HepG2 (cell line): ENCODE data around the gene ZBTB14. TPM values are rescaled to one million over a fixed set of nuclear protein-coding genes. Genes with fewer than 3 reads are reported as not detected.
A peak's percentile ranks its signal among the peaks of the same experiment; 100 is the strongest.

Experiments
- AKAP8 ChIP-seq: sonication (generic); formaldehyde crosslinking; IDR thresholded peaks from 2 replicates; pipeline ENCODE4 v1.5.1; 2020; ENCODE audit warnings: mild to moderate bottlenecking, missing genetic modification reagents
- EEA1 ChIP-seq: sonication (generic); formaldehyde crosslinking; IDR thresholded peaks from 2 replicates; pipeline ENCODE4 v1.5.1; 2020; ENCODE audit warnings: mild to moderate bottlenecking, missing genetic modification reagents, borderline replicate concordance
- FOXC1 ChIP-seq: sonication (generic); formaldehyde crosslinking; IDR thresholded peaks from 2 replicates; pipeline ENCODE4 v1.8.0; 2022; ENCODE audit warnings: mild to moderate bottlenecking, missing genetic modification reagents, borderline replicate concordance
- GATAD2A ChIP-seq: IDR thresholded peaks from 2 replicates; pipeline ENCODE4 v1.6.1; 2016
- HDAC6 ChIP-seq: fragments of 200-600 bp; sonication (generic); IDR thresholded peaks from 2 replicates; pipeline ENCODE4 v1.7.0; 2017; ENCODE audit warnings: mild to moderate bottlenecking, antibody characterized with exemption, low read length, low read depth
- ISL2 ChIP-seq: sonication (generic); formaldehyde crosslinking; IDR thresholded peaks from 2 replicates; pipeline ENCODE4 v1.5.0; 2020; ENCODE audit warnings: missing genetic modification reagents
- PAX8 ChIP-seq: sonication (generic); formaldehyde crosslinking; IDR thresholded peaks from 2 replicates; pipeline ENCODE4 v1.8.0; 2022; ENCODE audit warnings: mild to moderate bottlenecking, missing genetic modification reagents, borderline replicate concordance
- PRDM10 ChIP-seq: sonication (generic); formaldehyde crosslinking; IDR thresholded peaks from 2 replicates; pipeline ENCODE4 v1.4.0; 2020; ENCODE audit warnings: low read depth, missing genetic modification reagents
- RAD21 ChIP-seq: fragments of 450-650 bp; formaldehyde crosslinking; IDR thresholded peaks from 2 replicates; pipeline ENCODE4 v1.5.0; 2020; ENCODE audit warnings: mild to moderate bottlenecking
- REL ChIP-seq: sonication (generic); formaldehyde crosslinking; conservative IDR thresholded peaks from 2 replicates; pipeline ENCODE4 v1.8.0; 2022; ENCODE audit warnings: mild to moderate bottlenecking, missing genetic modification reagents, moderate library complexity
- SOX13 ChIP-seq, 3 experiments: fragments of 450-650 bp in 1 of 3; sonication (generic) in 1 of 3; formaldehyde crosslinking in 1 of 3; IDR thresholded peaks in 2 of 3; conservative IDR thresholded peaks in 1 of 3; 2 replicates each; pipeline versions ENCODE4 v1.5.0 to v1.6.1; 2016 to 2020; ENCODE audit warnings: antibody characterized with exemption in 1 of 3, mild to moderate bottlenecking in 1 of 3, missing compliant biosample characterization in 1 of 3, missing genetic modification reagents in 1 of 3, moderate library complexity in 1 of 3
- ZBTB4 ChIP-seq: sonication (generic); formaldehyde crosslinking; IDR thresholded peaks from 2 replicates; pipeline ENCODE4 v1.4.0; 2020; ENCODE audit warnings: missing genetic modification reagents, mild to moderate bottlenecking, borderline replicate concordance
- ZBTB42 ChIP-seq: sonication (generic); formaldehyde crosslinking; IDR thresholded peaks from 2 replicates; pipeline ENCODE4 v1.5.0; 2020; ENCODE audit warnings: mild to moderate bottlenecking, missing genetic modification reagents
- ZBTB43 ChIP-seq: sonication (generic); formaldehyde crosslinking; conservative IDR thresholded peaks from 2 replicates; pipeline ENCODE4 v1.4.0; 2020; ENCODE audit warnings: missing genetic modification reagents
- ZMYM4 ChIP-seq: sonication (generic); formaldehyde crosslinking; IDR thresholded peaks from 2 replicates; pipeline ENCODE4 v1.8.1; 2023; ENCODE audit warnings: mild to moderate bottlenecking, missing genetic modification reagents
- ZNF124 ChIP-seq: sonication (generic); formaldehyde crosslinking; IDR thresholded peaks from 2 replicates; pipeline ENCODE4 v1.4.0; 2020; ENCODE audit warnings: missing genetic modification reagents
- ZNF451 ChIP-seq: sonication (generic); formaldehyde crosslinking; IDR thresholded peaks from 2 replicates; pipeline ENCODE4 v1.5.0; 2020; ENCODE audit warnings: mild to moderate bottlenecking, missing genetic modification reagents
- ZNF510 ChIP-seq: sonication (generic); formaldehyde crosslinking; IDR thresholded peaks from 2 replicates; pipeline ENCODE4 v1.4.0; 2020; ENCODE audit warnings: low read depth, mild to moderate bottlenecking, missing genetic modification reagents
- ZNF552 ChIP-seq: sonication (generic); formaldehyde crosslinking; IDR thresholded peaks from 2 replicates; pipeline ENCODE4 v1.9.0; 2022; ENCODE audit warnings: missing genetic modification reagents, mild to moderate bottlenecking, borderline replicate concordance
- ZNF782 ChIP-seq: sonication (generic); formaldehyde crosslinking; IDR thresholded peaks from 2 replicates; pipeline ENCODE4 v1.4.0; 2020; ENCODE audit warnings: missing genetic modification reagents, mild to moderate bottlenecking, borderline replicate concordance
- ZNF784 ChIP-seq: sonication (generic); formaldehyde crosslinking; IDR thresholded peaks from 2 replicates; pipeline ENCODE4 v1.5.1; 2020; ENCODE audit warnings: missing genetic modification reagents, mild to moderate bottlenecking, borderline replicate concordance
- polyA plus RNA-seq, 8 experiments: library from polyadenylated mRNA; depleted of rRNA in 3 of 8; stranded (reverse) in 7 of 8; unstranded in 1 of 8; fragments of >200 nt; fragmentation: Illumina TruSeq in 4 of 8; extraction: Trizol in 4 of 8; gene quantifications; 2 replicates each; pipeline versions ENCODE4 v1.2.1 to v1.2.3, GENCODE V29; 2011 to 2016; ENCODE audit warnings: low read depth in 4 of 8, missing spikeins in 1 of 8, mixed read lengths in 1 of 8; ENCODE audit not compliant: insufficient read depth in 1 of 8
- total RNA-seq, 5 experiments: library from RNA; depleted of rRNA; stranded (reverse); fragments of >200 nt; fragmentation: Illumina TruSeq; extraction: Trizol; gene quantifications; 2 replicates each; pipeline ENCODE4 v1.2.3, GENCODE V29; 2016; ENCODE audit warnings: low read depth in 1 of 5

ZBTB14 gene
- total and polyA plus RNA-seq, 2 of the 13 experiments (the other 11 are each of a cell fraction or from before 2014, with no cell fraction given), result 8.0 to 14.4 TPM

- TF ChIP-seq ZBTB43 (CRISPR knock-in tag) (0 out of 2 replicates have a peak, but pooled peaks have one; percentile 33), ZBTB42 (no peak), ZNF784 (no peak), ZBTB4 (no peak; the same call in 1 of the 2 replicates), EEA1 (CRISPR knock-in tag) (no peak), SOX13 (IDR thresholded peaks at IDR 0.05) (no peak), SOX13 (CRISPR knock-in tag; conservative IDR thresholded peaks at IDR 0.05 in 1 of 2, IDR thresholded peaks at IDR 0.05 in 1 of 2) (no peak), ZNF124 (no peak), ISL2 (CRISPR knock-in tag) (no peak), AKAP8 (CRISPR knock-in tag) (no peak), REL (CRISPR knock-in tag) (no peak), ZNF451 (CRISPR knock-in tag) (no peak), ZNF782 (CRISPR knock-in tag) (no peak), ZNF510 (no peak), PRDM10 (CRISPR knock-in tag) (no peak), GATAD2A (CRISPR knock-in tag) (0 out of 2 replicates have a peak, but pooled peaks have one; percentile 17), FOXC1 (no peak), ZNF552 (CRISPR knock-in tag) (no peak), PAX8 (CRISPR knock-in tag) (no peak), RAD21 (CRISPR knock-in tag) (no peak), HDAC6 (no peak), ZMYM4 (CRISPR knock-in tag) (no peak)
Observed at GRCh38 chr18:5296706-5297320, 1.3 kb upstream of the ZBTB14 start (continued).
